ENCODE results near the gene LAPTM4A.
"Not testable (repeated sequence)": the region's sequence is repeated elsewhere in the genome, so short reads cannot be mapped to it uniquely, and the experiment has no call there.

Gene LAPTM4A

GRCh38 chr2:20052229-20052851 is 912 bp upstream of the LAPTM4A start:
- no peaks in the 10 kb centered on the region for H3K36me3 ChIP-seq (replicated peaks)
- in situ Hi-C loops (cut with MboI; ENCODE audit: low sequenced_read_pairs) = no loop called here

GRCh38 chr2:20050646-20051531 is 539 bp downstream of the LAPTM4A start:
- Histone ChIP-seq H3K36me3 (replicated peaks) (no peaks in the 10 kb centered on the region), H3K4me1 (peaks cover 18% of the 10 kb centered on the region), H3K9me3 (no peaks in the 10 kb centered on the region), H3K4me3 (peak overlapping the region; percentile 67), H3K27me3 (ENCODE audit: low read depth) (peaks cover under 1% of the 10 kb centered on the region; the same call in 1 of the 2 replicates)
- peak; percentile 83 to 84 for DNase-seq (ENCODE audit: low spot score in 2 of 2)
- in situ Hi-C loops (cut with MboI; ENCODE audit: low sequenced_read_pairs) = no loop called here

More at GRCh38 chr2:20052229-20052851, 912 bp upstream of the LAPTM4A start:
- H3K4me1 ChIP-seq = peaks cover 18% of the 10 kb centered on the region
- H3K9me3 ChIP-seq = no peaks in the 10 kb centered on the region
- peaks cover 13% of the 10 kb centered on the region for H3K27me3 ChIP-seq (ENCODE audit: low read depth)
- peak overlapping the region; percentile 67 for H3K4me3 ChIP-seq
- DNase-seq (ENCODE audit: low spot score in 2 of 2) = no peak

- no peaks in the 10 kb centered on the region for H3K27me3 ChIP-seq (ENCODE audit: low read depth)
- H3K4me3 ChIP-seq = peak overlapping the region; percentile 67
- peaks cover 18% of the 10 kb centered on the region for H3K4me1 ChIP-seq
- no peaks in the 10 kb centered on the region for H3K9me3 ChIP-seq
- in situ Hi-C loops (cut with MboI; ENCODE audit: low sequenced_read_pairs) = no loop called here
- peak in 1 of 2 experiments; percentile 9 for DNase-seq (ENCODE audit: low spot score in 2 of 2)
- H3K36me3 ChIP-seq (replicated peaks) = no peaks in the 10 kb centered on the region
Measured at GRCh38 chr2:20050104-20050645, 1.3 kb downstream of the LAPTM4A start.

- peak in 1 of 2 experiments; percentile 7 for DNase-seq (ENCODE audit: low spot score in 2 of 2)
- H3K4me1 ChIP-seq = peaks cover 18% of the 10 kb centered on the region
- no peaks in the 10 kb centered on the region for H3K36me3 ChIP-seq (replicated peaks)
- no peaks in the 10 kb centered on the region for H3K27me3 ChIP-seq (ENCODE audit: low read depth)
- in situ Hi-C loops (cut with MboI; ENCODE audit: low sequenced_read_pairs) = no loop called here
- H3K9me3 ChIP-seq = no peaks in the 10 kb centered on the region
- peak overlapping the region; percentile 67 for H3K4me3 ChIP-seq
Measured at GRCh38 chr2:20049637-20050036, 1.8 kb downstream of the LAPTM4A start.

- no peak for DNase-seq (ENCODE audit: low spot score in 2 of 2)
Measured at GRCh38 chr2:20048488-20049448, 2.7 kb downstream of the LAPTM4A start.

GRCh38 chr2:20045712-20046292 is 5.6 kb downstream of the LAPTM4A start:
- DNase-seq (ENCODE audit: low spot score in 2 of 2); H3K36me3 ChIP-seq (replicated peaks); in situ Hi-C loops (cut with MboI; ENCODE audit: low sequenced_read_pairs); H3K27me3 ChIP-seq (ENCODE audit: low read depth); H3K9me3 ChIP-seq; H3K4me3 ChIP-seq: not testable (repeated sequence)
- H3K4me1 ChIP-seq = peaks cover 20% of the 10 kb centered on the region

More at GRCh38 chr2:20048488-20049448, 2.7 kb downstream of the LAPTM4A start:
- no peaks in the 10 kb centered on the region for H3K36me3 ChIP-seq (replicated peaks)
- in situ Hi-C loops (cut with MboI; ENCODE audit: low sequenced_read_pairs) = no loop called here
- H3K4me3 ChIP-seq = peak overlapping the region; percentile 67
- peaks cover 18% of the 10 kb centered on the region for H3K4me1 ChIP-seq
- no peaks in the 10 kb centered on the region for H3K27me3 ChIP-seq (ENCODE audit: low read depth)
- no peaks in the 10 kb centered on the region for H3K9me3 ChIP-seq

GRCh38 chr2:20044778-20045177 is 6.7 kb downstream of the LAPTM4A start:
- no peak for DNase-seq (ENCODE audit: low spot score in 2 of 2)
- Histone ChIP-seq H3K36me3 (replicated peaks) (peaks cover 13% of the 10 kb centered on the region), H3K4me3 (no peak overlapping the region), H3K27me3 (ENCODE audit: low read depth) (no peaks in the 10 kb centered on the region), H3K4me1 (peaks cover 17% of the 10 kb centered on the region), H3K9me3 (no peaks in the 10 kb centered on the region)
- in situ Hi-C loops (cut with MboI; ENCODE audit: low sequenced_read_pairs) = no loop called here

- Histone ChIP-seq H3K4me3 (no peak overlapping the region), H3K36me3 (replicated peaks) (peaks cover 24% of the 10 kb centered on the region), H3K9me3 (no peaks in the 10 kb centered on the region), H3K27me3 (ENCODE audit: low read depth) (no peaks in the 10 kb centered on the region), H3K4me1 (peaks cover 8% of the 10 kb centered on the region)
- DNase-seq (ENCODE audit: low spot score in 2 of 2) = peak; percentile 62 to 90
- in situ Hi-C loops (cut with MboI; ENCODE audit: low sequenced_read_pairs) = no loop called here
Measured at GRCh38 chr2:20042531-20042930, 8.9 kb downstream of the LAPTM4A start.

- H3K4me3 ChIP-seq = no peak overlapping the region
- no peaks in the 10 kb centered on the region for H3K9me3 ChIP-seq
- H3K4me1 ChIP-seq = peaks cover 8% of the 10 kb centered on the region
- in situ Hi-C loops (cut with MboI; ENCODE audit: low sequenced_read_pairs) = no loop called here
- DNase-seq (ENCODE audit: low spot score in 2 of 2) = no peak
- peaks cover 33% of the 10 kb centered on the region for H3K36me3 ChIP-seq (replicated peaks)
- H3K27me3 ChIP-seq (ENCODE audit: low read depth) = no peaks in the 10 kb centered on the region
Measured at GRCh38 chr2:20040489-20041172, 10.8 kb downstream of the LAPTM4A start.

GRCh38 chr2:20037660-20038059 is 13.8 kb downstream of the LAPTM4A start:
- H3K27me3 ChIP-seq (ENCODE audit: low read depth) = no peaks in the 10 kb centered on the region
- in situ Hi-C loops (cut with MboI; ENCODE audit: low sequenced_read_pairs) = no loop called here
- DNase-seq (ENCODE audit: low spot score in 2 of 2) = no peak
- no peak overlapping the region for H3K4me3 ChIP-seq
- no peaks in the 10 kb centered on the region for H3K9me3 ChIP-seq
- peaks cover 51% of the 10 kb centered on the region for H3K36me3 ChIP-seq (replicated peaks)
- H3K4me1 ChIP-seq = peaks cover 6% of the 10 kb centered on the region

- in situ Hi-C loops (cut with MboI; ENCODE audit: low sequenced_read_pairs) = no loop called here
- DNase-seq (ENCODE audit: low spot score in 2 of 2) = no peak
- H3K9me3 ChIP-seq = no peaks in the 10 kb centered on the region
- no peak overlapping the region for H3K4me3 ChIP-seq
- H3K27me3 ChIP-seq (ENCODE audit: low read depth) = no peaks in the 10 kb centered on the region
- no peaks in the 10 kb centered on the region; the same call in 1 of the 2 replicates for H3K4me1 ChIP-seq
- H3K36me3 ChIP-seq (replicated peaks) = peaks cover 54% of the 10 kb centered on the region
Measured at GRCh38 chr2:20035955-20036666, 15.3 kb downstream of the LAPTM4A start.

GRCh38 chr2:20034821-20035220 is 16.6 kb downstream of the LAPTM4A start:
- H3K4me1 ChIP-seq = no peaks in the 10 kb centered on the region; the same call in 1 of the 2 replicates
- in situ Hi-C loops (cut with MboI; ENCODE audit: low sequenced_read_pairs) = no loop called here
- H3K27me3 ChIP-seq (ENCODE audit: low read depth) = no peaks in the 10 kb centered on the region
- H3K9me3 ChIP-seq = no peaks in the 10 kb centered on the region
- DNase-seq (ENCODE audit: low spot score in 2 of 2) = no peak
- no peak overlapping the region for H3K4me3 ChIP-seq
- H3K36me3 ChIP-seq (replicated peaks) = peaks cover 47% of the 10 kb centered on the region
